ENCODE measurements around the gene DCAF16.
"Not testable (repeated sequence)": the region's sequence is repeated elsewhere in the genome, so short reads cannot be mapped to it uniquely, and the experiment has no call there.

GRCh38 chr4:17850295-17850694 is 39.7 kb upstream of the DCAF16 start:
- not testable (repeated sequence) for TF ChIP-seq CTCF, POLR2AphosphoS5, POLR2A (IDR thresholded peaks at IDR 0.05)
